Thyroid gland (tissue), 4 donors: ENCODE measurements around the gene MIER2.
A peak's percentile ranks its signal among the peaks of the same experiment; 100 is the strongest.

Experiments
- CTCF ChIP-seq, 6 experiments: fragments of 200-600 bp in 3 of 6; fragments of 450-650 bp in 3 of 6; sonication (generic) in 3 of 6; IDR thresholded peaks; one replicate each; pipeline ENCODE4 v1.5.1; 2016 to 2019; ENCODE audit warnings: antibody characterized with exemption in 6 of 6, mild to moderate bottlenecking in 2 of 6, inconsistent platforms in 1 of 6, moderate library complexity in 1 of 6
- POLR2A ChIP-seq, 2 donors: fragments of 450-650 bp; IDR thresholded peaks; one replicate each; pipeline ENCODE4 v1.6.1; 2017; ENCODE audit warnings: antibody characterized with exemption in 2 of 2, mild to moderate bottlenecking in 2 of 2, moderate library complexity in 1 of 2

GRCh38 chr19:344625-345319 is at the start of gene MIER2:
- TF ChIP-seq CTCF (IDR thresholded peaks at IDR 0.05) (no peak), POLR2A (IDR thresholded peaks at IDR 0.05) (peak in 1 of 2 donors; percentile 40)
